Left renal cortex interstitium (tissue), 4 donors: ENCODE results near the gene DAB2IP. TPM values are rescaled to one million over a fixed set of nuclear protein-coding genes. Genes with fewer than 3 reads are reported as not detected.
"Not testable (repeated sequence)": the region's sequence is repeated elsewhere in the genome, so short reads cannot be mapped to it uniquely, and the experiment has no call there.

ENCODE experiments used
- DNase-seq, 4 donors: peaks; one replicate each; pipeline ENCODE4 v3.0.0-alpha.2; 2013; ENCODE audit warnings: low read depth in 4 of 4, low spot score in 2 of 4, missing footprints in 1 of 4
- polyA plus RNA-seq, 4 donors: library from polyadenylated mRNA; unstranded; fragments of 120-200 nt; gene quantifications; one replicate each; pipeline ENCODE4 v1.2.1, GENCODE V29; 2013; ENCODE audit not compliant: insufficient read length in 4 of 4

Gene DAB2IP
- polyA plus RNA-seq, 4 donors = 39.5 to 53.6 (median 45.7) TPM

DNA sequence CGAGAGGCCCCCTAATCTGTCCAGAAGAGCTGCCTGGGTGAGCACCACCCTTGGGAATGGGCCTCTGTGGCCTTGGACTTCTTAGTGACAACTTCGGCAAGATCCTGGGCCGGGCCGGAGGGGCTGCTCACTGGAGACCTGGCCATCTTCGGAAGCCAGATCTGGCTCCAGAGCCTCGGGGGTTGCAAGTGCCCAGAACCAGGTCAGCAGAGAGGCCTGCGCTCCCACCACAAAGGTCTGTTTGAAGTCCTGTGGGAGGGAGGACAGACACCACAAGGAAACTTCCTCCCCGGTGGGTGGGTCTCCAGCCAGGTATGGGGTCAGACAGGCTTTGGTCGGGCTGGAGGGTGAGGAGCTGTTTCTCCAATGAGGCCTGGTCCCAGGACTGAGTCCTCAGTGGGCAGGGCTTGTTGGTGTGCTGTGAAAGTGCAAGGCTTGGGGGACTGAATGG lies 86.1 kb downstream of the DAB2IP start:
- DNase-seq = no peak

- DNase-seq = no peak
Observed at GRCh38 chr9:121738411-121738810, 87.0 kb downstream of the DAB2IP start.

DNA sequence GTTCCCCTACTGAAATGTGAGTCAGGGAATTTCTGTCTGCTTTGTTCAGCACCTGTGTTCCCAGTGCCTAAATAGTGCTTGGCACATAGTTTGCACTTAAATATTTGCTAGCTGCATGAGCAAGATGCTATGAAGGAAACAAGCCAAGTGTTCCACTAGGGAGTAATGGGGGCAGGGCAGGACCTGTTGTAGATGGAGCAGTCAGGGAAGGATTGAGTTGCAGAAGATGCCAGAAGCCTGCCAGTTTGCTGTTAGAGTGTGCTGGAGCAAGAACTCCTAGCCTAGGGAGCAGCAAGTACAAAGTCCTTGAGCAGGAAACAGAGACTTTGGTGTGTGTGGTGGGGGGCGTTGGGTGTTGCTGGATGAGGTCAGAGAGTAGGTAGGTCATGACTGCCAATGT lies 87.5 kb downstream of the DAB2IP start:
- no peak for DNase-seq

DNA sequence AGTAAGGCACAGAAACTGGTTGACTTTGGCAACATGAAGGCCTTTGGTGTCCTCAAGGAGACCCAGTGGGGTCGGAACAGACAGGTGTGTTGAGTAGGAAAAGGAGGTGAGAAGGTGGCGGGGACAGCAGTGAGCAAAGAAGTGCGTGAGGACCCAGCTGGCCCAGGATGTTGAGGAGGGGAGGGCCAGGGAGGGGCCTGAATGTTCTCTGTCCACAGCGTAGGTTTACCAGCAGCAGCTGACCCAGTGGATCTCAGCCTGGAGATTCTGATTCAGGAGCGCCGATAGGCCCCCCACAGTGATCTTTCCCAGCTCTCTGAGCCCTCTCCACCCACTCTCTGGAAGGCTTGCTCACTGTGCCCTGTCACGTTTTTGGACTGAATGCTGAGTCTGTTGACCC lies 88.5 kb downstream of the DAB2IP start:
- no peak for DNase-seq

DNA sequence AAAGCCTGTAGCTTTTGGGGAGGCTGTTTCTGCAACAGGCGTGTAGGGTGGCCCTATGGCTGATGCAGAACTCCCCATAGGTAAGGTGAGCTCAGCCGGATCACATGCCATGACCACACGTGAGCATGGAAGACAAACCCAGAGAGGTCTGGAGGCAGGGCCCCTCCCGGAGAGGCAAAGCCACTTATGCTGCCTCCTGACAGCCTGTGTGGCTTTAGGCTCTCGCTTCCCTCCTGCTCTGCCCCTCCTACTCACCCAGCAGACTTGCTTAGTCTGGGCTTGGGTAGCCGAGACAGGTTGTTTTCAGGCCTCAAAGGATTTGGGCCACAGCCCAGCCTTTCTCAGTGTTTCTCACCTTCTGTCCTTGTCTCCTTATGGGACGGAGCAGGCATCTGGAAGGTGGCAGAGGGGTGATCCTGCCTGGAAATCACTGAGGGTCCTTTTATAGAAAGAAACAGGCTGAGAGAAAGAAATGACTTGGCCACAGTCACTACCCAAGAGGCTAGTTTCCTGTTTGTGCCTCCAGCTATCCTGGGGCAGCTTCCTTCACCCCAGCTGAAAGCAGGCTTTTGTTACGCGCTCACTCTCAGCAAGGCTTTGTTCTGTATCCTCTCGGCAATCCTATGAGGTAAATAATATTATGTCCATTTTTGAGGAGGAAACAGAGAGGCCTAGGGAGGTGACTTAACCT lies 89.9 kb downstream of the DAB2IP start:
- no peak for DNase-seq

GRCh38 chr9:121741919-121742283 lies 90.5 kb downstream of the DAB2IP start:
- not testable (repeated sequence) for DNase-seq

GRCh38 chr9:121742923-121743322 lies 91.5 kb downstream of the DAB2IP start:
- no peak for DNase-seq

GRCh38 chr9:121743441-121744001 lies 92.1 kb downstream of the DAB2IP start:
- peak in 2 of 4 donors; percentile 41 to 59 for DNase-seq

GRCh38 chr9:121744002-121744686 lies 92.7 kb downstream of the DAB2IP start:
- no peak for DNase-seq

GRCh38 chr9:121744687-121745395 lies 93.4 kb downstream of the DAB2IP start:
- DNase-seq = no peak

DNA sequence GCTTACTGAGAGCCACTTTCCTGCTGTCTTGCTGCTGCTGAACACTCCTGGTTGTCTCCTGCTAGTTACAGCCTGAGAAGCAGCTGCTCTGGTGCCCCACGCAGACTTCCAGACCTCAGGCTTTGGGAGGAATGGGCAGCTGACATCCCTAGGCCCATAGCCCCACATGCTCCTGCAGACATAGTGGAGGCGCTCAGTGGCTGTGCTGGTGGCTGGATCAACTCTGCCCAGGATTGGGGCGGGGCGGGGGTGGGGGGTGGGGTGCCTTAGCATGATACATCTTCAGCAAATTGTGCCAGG lies 93.9 kb downstream of the DAB2IP start:
- DNase-seq = no peak

DNA sequence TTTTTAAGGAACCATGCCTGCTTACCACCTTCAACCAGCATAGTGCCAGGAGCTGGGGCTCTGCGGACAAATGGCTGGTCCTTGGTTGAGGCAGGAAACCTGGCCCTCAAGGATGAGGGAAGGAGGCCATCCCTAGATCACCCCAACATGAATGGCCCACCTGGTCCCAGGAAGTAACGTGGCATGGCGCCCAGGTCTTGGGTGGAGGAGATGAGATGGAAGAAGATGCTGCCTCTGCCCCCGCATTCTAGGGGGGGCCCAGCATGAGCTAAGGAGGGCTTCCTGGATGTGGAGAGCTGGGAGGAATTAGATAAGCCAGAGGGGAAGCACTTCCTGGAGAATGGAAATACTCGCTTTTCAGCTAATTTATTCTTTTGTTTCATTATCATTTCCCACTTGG lies 95.0 kb downstream of the DAB2IP start:
- DNase-seq = no peak

DNA sequence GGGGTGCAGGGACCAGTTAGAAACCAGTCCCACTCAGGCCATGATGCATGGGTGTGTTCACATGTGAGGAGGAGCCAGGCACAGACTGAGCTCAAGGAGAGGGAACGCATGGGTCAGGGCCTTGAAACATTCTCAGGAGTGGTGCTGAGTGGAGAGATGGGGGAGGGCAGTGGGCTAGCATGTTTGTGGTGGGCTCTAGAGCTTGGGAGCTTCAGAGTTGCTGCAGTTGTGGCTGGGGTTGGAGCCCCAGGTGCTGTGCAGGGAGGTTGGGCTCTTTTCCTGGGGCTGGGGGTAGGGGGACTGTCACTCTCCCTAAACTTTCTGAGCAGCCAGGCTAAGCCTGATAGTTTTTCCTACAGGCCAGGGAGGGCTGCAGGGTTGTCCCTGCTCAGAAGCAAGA lies 95.4 kb downstream of the DAB2IP start:
- no peak for DNase-seq

DNA sequence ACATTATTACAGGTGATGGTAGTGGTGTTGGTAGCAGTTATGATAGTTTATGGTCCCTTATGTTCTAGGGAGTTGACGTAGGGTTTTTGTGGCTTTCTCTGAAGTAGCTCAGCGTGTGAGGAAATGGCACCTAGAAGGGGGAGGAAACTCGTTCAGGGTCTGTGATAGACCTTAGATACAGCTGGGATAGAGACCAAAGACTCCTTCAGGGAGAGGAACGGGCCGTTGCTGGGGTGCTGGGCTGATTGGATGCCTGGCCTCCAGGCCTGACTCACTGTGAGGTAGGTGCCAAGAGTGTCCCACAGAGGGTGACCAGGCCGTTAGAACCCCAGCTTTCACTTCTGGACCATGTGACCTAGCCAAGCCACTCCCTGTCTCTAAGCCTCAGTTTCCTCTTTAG lies 96.6 kb downstream of the DAB2IP start:
- no peak for DNase-seq

GRCh38 chr9:121748727-121749423 lies 97.4 kb downstream of the DAB2IP start:
- DNase-seq = no peak

DNA sequence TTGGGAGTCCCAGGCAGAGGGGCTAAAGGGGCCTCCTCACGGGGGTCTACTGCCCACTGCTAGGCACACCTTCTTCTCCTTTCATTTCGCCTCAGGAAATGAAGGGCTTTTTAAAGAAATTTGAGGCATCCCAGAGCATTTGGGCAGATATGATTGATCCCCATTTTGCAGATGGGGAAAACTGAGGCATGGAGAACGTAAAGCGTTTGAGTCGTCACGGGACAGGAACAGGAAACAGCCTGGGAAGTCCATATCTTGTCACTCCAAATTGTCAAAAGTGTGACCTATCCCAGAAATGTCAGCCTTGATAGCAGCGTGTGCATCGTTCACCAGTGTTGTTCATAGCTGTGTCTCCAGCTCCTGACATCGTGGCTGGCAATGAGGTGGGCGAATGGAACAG lies 98.2 kb downstream of the DAB2IP start:
- no peak for DNase-seq

GRCh38 chr9:121750259-121750714 lies 98.9 kb downstream of the DAB2IP start:
- no peak for DNase-seq

- DNase-seq = no peak
Observed at GRCh38 chr9:121750715-121751623, 99.5 kb downstream of the DAB2IP start.

DNA sequence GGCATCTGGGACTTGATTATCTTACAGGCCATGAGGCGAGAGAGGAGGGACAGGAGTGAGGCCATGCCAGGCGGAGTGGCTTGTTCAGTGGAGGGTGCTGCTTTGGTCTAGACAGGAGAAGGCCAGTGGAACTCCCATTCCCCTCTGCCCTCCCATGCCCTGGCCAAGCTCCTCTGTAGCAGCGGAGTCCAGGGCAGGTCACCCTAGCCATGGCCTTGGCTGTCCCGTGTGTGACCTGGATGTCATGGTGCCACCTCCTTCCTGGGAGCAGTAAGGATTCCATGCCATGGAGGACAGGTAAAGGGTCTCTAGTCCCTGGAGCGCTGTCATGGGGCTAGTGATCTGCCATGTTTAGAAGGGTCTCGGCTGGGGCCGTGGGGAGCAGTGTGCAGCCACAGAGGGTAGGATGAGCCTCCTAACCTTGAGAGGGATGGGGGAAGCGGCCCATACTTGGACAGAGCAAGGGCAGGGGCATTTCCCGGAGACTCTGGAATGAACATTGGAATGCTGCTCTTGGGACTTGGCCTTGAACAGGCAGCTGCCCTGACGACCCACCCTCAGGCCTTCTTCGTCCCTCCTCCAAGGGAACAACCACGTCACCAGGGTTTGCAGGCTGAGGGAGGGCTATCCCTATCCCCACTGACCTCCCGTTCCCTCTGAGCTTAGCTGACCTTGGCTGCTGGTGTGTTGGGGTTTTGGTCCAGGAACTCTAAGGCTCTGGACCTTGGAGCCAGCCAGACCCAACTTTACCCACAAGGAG lies 100.4 kb downstream of the DAB2IP start:
- DNase-seq = no peak
